IMR-90 (cell line): Measurements from ENCODE around the gene SLC38A1. TPM values are rescaled to one million over a fixed set of nuclear protein-coding genes. Genes with fewer than 3 reads are reported as not detected.
A peak's percentile ranks its signal among the peaks of the same experiment; 100 is the strongest.

Source experiments
- ATAC-seq: fragments of 200-7000 bp; cut with Tn5 transposase; 2 replicates; pipeline ENCODE4 v1.9.1; 2020; ENCODE audit warnings: low read depth, mild to moderate bottlenecking, moderate library complexity
- BruUV-seq: library from RNA; stranded (reverse); fragments of 400-500 nt; replicated peaks from 2 replicates; lab custom pipeline; 2021; lab: Mats Ljungman, UMichigan
- CTCF ChIA-PET: fragments of 300-600 bp; formaldehyde crosslinking; extraction: SDS; loops from one replicate; lab custom pipeline; 2021; ENCODE audit warnings: antibody characterized with exemption; lab: Yijun Ruan, JAX
- POLR2A ChIA-PET: fragments of 300-600 bp; sonication (Branson Sonifier 250); formaldehyde crosslinking; loops from one replicate; lab custom pipeline; 2022; ENCODE audit warnings: antibody characterized with exemption; ENCODE audit not compliant: unreplicated experiment; lab: Charles Lee
- DNase-seq: peaks from one replicate; pipeline ENCODE4 v3.0.0; 2013
- H2AFZ ChIP-seq: replicated peaks from 2 replicates; pipeline ENCODE3; 2013; ENCODE audit warnings: low read length, mild to moderate bottlenecking; ENCODE audit not compliant: poor library complexity
- H2AK5ac ChIP-seq: 2 replicates; pipeline ENCODE4 v1.6.1; 2013; ENCODE audit warnings: low read depth, low read length, inconsistent platforms
- H2AK9ac ChIP-seq: replicated peaks from 2 replicates; pipeline ENCODE3; 2013; ENCODE audit warnings: mild to moderate bottlenecking, low read depth, low read length, moderate library complexity; ENCODE audit not compliant: poor library complexity
- H2BK120ac ChIP-seq: 2 replicates; pipeline ENCODE4 v1.6.1; 2013; ENCODE audit warnings: low read depth, low read length, inconsistent platforms
- H2BK15ac ChIP-seq: 3 replicates; pipeline ENCODE4 v1.6.1; 2013; ENCODE audit warnings: low read depth, low read length, inconsistent platforms
- H2BK20ac ChIP-seq: 2 replicates; pipeline ENCODE4 v1.6.1; 2013; ENCODE audit warnings: low read depth, mild to moderate bottlenecking, inconsistent platforms, low read length, moderate library complexity
- H2BK5ac ChIP-seq: 2 replicates; pipeline ENCODE4 v1.6.1; 2013; ENCODE audit warnings: mild to moderate bottlenecking, low read depth, low read length, inconsistent platforms; ENCODE audit not compliant: poor library complexity, severe bottlenecking
- H3K14ac ChIP-seq: replicated peaks from 2 replicates; pipeline ENCODE4 v1.6.1; 2013; ENCODE audit warnings: low read depth, low read length, inconsistent platforms
- H3K18ac ChIP-seq: 2 replicates; pipeline ENCODE4 v1.6.1; 2013; ENCODE audit warnings: low read depth, low read length, control low read depth
- H3K23ac ChIP-seq: 2 replicates; pipeline ENCODE4 v1.6.1; 2013; ENCODE audit warnings: low read depth, low read length, inconsistent platforms
- H3K27ac ChIP-seq: 2 replicates; pipeline ENCODE4 v1.5.1; 2013; ENCODE audit warnings: mild to moderate bottlenecking, control low read depth, low read length; ENCODE audit not compliant: insufficient read depth
- H3K27me3 ChIP-seq: 2 replicates; pipeline ENCODE4 v1.6.1; 2013; ENCODE audit warnings: low read length; ENCODE audit not compliant: control insufficient read depth, insufficient read depth
- H3K36me3 ChIP-seq: 2 replicates; pipeline ENCODE4 v1.6.1; 2013; ENCODE audit warnings: low read length, mixed read lengths; ENCODE audit not compliant: control insufficient read depth, insufficient read depth
- H3K4ac ChIP-seq: 2 replicates; pipeline ENCODE4 v1.6.1; 2013; ENCODE audit warnings: low read depth, low read length, inconsistent platforms
- H3K4me1 ChIP-seq: 2 replicates; pipeline ENCODE4 v1.6.1; 2013; ENCODE audit warnings: low read length, mixed read lengths; ENCODE audit not compliant: control insufficient read depth, insufficient read depth
- H3K4me2 ChIP-seq: 2 replicates; pipeline ENCODE4 v1.6.1; 2013; ENCODE audit warnings: low read depth, mild to moderate bottlenecking, control low read depth, low read length, moderate library complexity
- H3K4me3 ChIP-seq: 2 replicates; pipeline ENCODE4 v1.5.1; 2013; ENCODE audit warnings: low read depth, mild to moderate bottlenecking, control low read depth, low read length, moderate library complexity; ENCODE audit not compliant: insufficient read depth
- H3K56ac ChIP-seq: 2 replicates; pipeline ENCODE4 v1.6.1; 2013; ENCODE audit warnings: low read length, inconsistent platforms; ENCODE audit not compliant: insufficient read depth; ENCODE audit errors: extremely low read depth
- H3K79me1 ChIP-seq, 2 experiments: 2 replicates each; pipeline ENCODE4 v1.6.1; 2013; ENCODE audit warnings: low read length in 2 of 2, inconsistent platforms in 1 of 2, low read depth in 1 of 2
- H3K9ac ChIP-seq: 2 replicates; pipeline ENCODE4 v1.6.1; 2013; ENCODE audit warnings: low read depth, low read length, control low read depth
- H3K9me1 ChIP-seq: 2 replicates; pipeline ENCODE4 v1.6.1; 2013; ENCODE audit warnings: low read length, inconsistent platforms; ENCODE audit not compliant: insufficient read depth
- H3K9me3 ChIP-seq: 2 replicates; pipeline ENCODE4 v1.6.1; 2013; ENCODE audit warnings: low read length; ENCODE audit not compliant: control insufficient read depth, insufficient read depth
- H4K20me1 ChIP-seq: 2 replicates; pipeline ENCODE4 v1.6.1; 2013; ENCODE audit warnings: low read length, inconsistent platforms; ENCODE audit not compliant: insufficient read depth
- H4K5ac ChIP-seq: 2 replicates; pipeline ENCODE4 v1.6.1; 2013; ENCODE audit warnings: mild to moderate bottlenecking, low read depth, low read length, control low read depth
- H4K8ac ChIP-seq, 2 experiments: 2 replicates each; pipeline ENCODE4 v1.6.1; 2013; ENCODE audit warnings: low read depth in 2 of 2, low read length in 2 of 2, control low read depth in 1 of 2, inconsistent platforms in 1 of 2
- H4K91ac ChIP-seq: 2 replicates; pipeline ENCODE4 v1.6.1; 2013; ENCODE audit warnings: low read depth, low read length, inconsistent platforms; ENCODE audit not compliant: insufficient read depth
- NFE2L2 ChIP-seq: fragments of 150-350 bp; IDR thresholded peaks from 2 replicates; pipeline ENCODE4 v1.6.1; 2016; ENCODE audit warnings: low read depth, mild to moderate bottlenecking, low read length
- SMC3 ChIP-seq: fragments of 150-350 bp; IDR thresholded peaks from 2 replicates; pipeline ENCODE4 v1.6.1; 2016; ENCODE audit warnings: low read depth, mild to moderate bottlenecking, antibody characterized with exemption, low read length, moderate library complexity
- whole genome bisulfite sequencing, 2 experiments: methylation state at CpG; one replicate each; pipeline versions ENCODE4 v1.1.5 to v1.1.7; 2013; ENCODE audit warnings: missing lambda C conversion rate in 2 of 2; ENCODE audit not compliant: insufficient read length in 1 of 2; ENCODE audit errors: extremely low coverage in 2 of 2; 5-methylcytosine and 5-hydroxymethylcytosine counted together
- dilution Hi-C: fragments of 300-500 bp; cut with HindIII; formaldehyde crosslinking; loops from one replicate; pipeline ENCODE4 v1.14.3; 2018; ENCODE audit warnings: low sequenced_read_pairs; ENCODE audit not compliant: unreplicated experiment
- in situ Hi-C: fragments of 300-500 bp; cut with MboI; formaldehyde crosslinking; loops from 3 replicates; pipeline ENCODE4 v1.14.3; 2019; ENCODE audit warnings: low sequenced_read_pairs, inconsistent platforms, mixed read lengths
- intact Hi-C: fragments of 100-400 bp; cut with micrococcal nuclease; formaldehyde crosslinking; loops from 2 replicates; pipeline ENCODE4 v1.10.0; 2022
- polyA plus RNA-seq, 3 experiments: library from polyadenylated mRNA; depleted of rRNA; stranded (reverse); fragments of >200 nt; gene quantifications; 2 replicates each; pipeline ENCODE4 v1.2.3, GENCODE V29; 2012; ENCODE audit warnings: low replicate concordance in 1 of 3
- total RNA-seq: library from RNA; depleted of rRNA; stranded (reverse); fragments of >200 nt; gene quantifications from 2 replicates; pipeline ENCODE4 v1.2.3, GENCODE V29; 2012

The SLC38A1 gene
- total and polyA plus RNA-seq, 2 of the 4 experiments (the other 2 are of a cell fraction), result 22.8 to 61.5 TPM

DNA sequence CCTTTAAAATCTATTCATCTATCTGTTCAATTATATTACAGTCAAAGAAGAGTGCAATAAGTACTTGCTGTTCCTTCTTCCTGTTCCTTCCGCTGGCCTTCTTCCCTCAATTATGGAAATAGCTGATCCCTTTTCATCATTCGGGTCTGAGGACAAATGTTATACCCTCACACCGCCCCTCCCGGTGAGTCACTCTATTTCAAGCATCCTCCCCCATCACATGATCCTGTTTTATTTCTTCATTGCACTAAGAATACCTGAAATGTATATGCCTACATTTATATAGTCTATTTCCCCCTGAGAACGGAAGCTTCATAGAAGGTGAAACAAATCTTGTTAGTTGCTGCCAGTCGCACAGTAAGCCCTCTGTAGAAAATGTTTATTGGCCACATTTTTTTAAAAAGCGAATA, 2.5 kb downstream of the SLC38A1 start (continued):
- TF ChIP-seq SMC3, result no peak

DNA sequence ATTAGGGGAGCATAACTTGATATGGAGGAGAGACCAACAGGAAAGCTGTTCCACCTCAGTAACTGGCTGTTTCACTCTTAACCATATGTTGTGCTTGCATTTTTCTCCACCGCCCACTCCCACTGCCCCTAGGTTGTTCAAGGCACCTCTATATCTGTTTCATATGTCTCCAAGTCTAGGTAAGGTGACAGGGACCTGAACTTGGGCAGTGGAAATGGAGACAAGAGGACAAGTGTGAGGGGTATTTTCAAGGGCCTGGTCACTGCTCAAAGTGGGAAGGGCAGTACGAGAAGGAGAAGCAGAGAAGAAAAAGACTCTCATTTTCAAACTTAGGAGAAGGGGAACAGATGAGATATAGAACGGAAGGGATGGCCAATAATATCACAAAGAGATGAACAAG, 3.1 kb downstream of the SLC38A1 start:
- no peaks in the 10 kb centered on the region for H3K27me3 ChIP-seq
- H3K9me1 ChIP-seq, result peaks cover 23% of the 10 kb centered on the region
- ATAC-seq, result no peak
- peak overlapping the region; percentile 9; the same call in 1 of the 2 replicates for H4K5ac ChIP-seq
- H2AK9ac ChIP-seq, result no peak overlapping the region
- intact Hi-C loops, result loop anchor here (2.0 to 10.0 kb wide), 5 partner anchors 57 to 669 kb away; partner anchors contain the start of gene SCAF11
- peak overlapping the region; percentile 60 for H2BK5ac ChIP-seq
- peak overlapping the region; percentile 61 for H3K14ac ChIP-seq
- H4K8ac ChIP-seq, result no peak overlapping the region
- H3K9ac ChIP-seq, result no peak overlapping the region
- ChIA-PET CTCF (no interaction called here), POLR2A (no interaction called here)
- WGBS, 2 experiments, result no CpG with 5 or more reads among the region's 3 CpGs
- H3K36me3 ChIP-seq, result no peaks in the 10 kb centered on the region
- BruUV-seq, result no TSS peak
- peaks cover 51% of the 10 kb centered on the region for H4K20me1 ChIP-seq
- H3K4me3 ChIP-seq, result no peak overlapping the region
- H3K4me2 ChIP-seq, result peak overlapping the region; percentile 53
- peaks cover 27% of the 10 kb centered on the region for H3K4me1 ChIP-seq
- peak overlapping the region; percentile 84 for H3K23ac ChIP-seq
- H2AK5ac ChIP-seq, result peak overlapping the region; percentile 65; the same call in 1 of the 2 replicates
- peak overlapping the region; percentile 41; the same call in 1 of the 2 replicates for H2BK120ac ChIP-seq
- H2BK15ac ChIP-seq, result peak overlapping the region; percentile 42; the same call in 1 of the 3 replicates
- H4K91ac ChIP-seq, result peak overlapping the region; percentile 6; the same call in 1 of the 2 replicates
- no peak overlapping the region for H2AFZ ChIP-seq
- H3K18ac ChIP-seq, result peak overlapping the region; percentile 7
- dilution Hi-C loops, result no loop called here
- in situ Hi-C loops, result loop anchor here (5.0 kb wide), 1 partner anchor 48 kb away; no protein-coding TSS in a partner anchor
- no peak for TF ChIP-seq NFE2L2
- no peak for DNase-seq
- H3K79me1 ChIP-seq, result peaks cover 19 to 56% of the 10 kb centered on the region in 2 experiments
- 0 out of 2 replicates have a peak overlapping the region, but pooled peaks have one; percentile 26 for H3K56ac ChIP-seq
- peak overlapping the region; percentile 63; the same call in 1 of the 2 replicates for H3K27ac ChIP-seq
- H3K4ac ChIP-seq, result peak overlapping the region; percentile 42; the same call in 1 of the 2 replicates
- no peaks in the 10 kb centered on the region for H3K9me3 ChIP-seq
- 0 out of 2 replicates have a peak overlapping the region, but pooled peaks have one; percentile 31 for H2BK20ac ChIP-seq
